ENCODE measurements around the gene ZNF235.

ZNF235 gene

GRCh38 chr19:44313231-44313630, 8.4 kb upstream of the ZNF235 start:
- H3K9me3 ChIP-seq (ENCODE audit: control insufficient read depth, insufficient read depth, low read depth, low read length): peaks cover 3% of the 10 kb centered on the region
- no peaks in the 10 kb centered on the region for H3K36me3 ChIP-seq (ENCODE audit: control insufficient read depth in 2 of 2, insufficient read depth in 1 of 2, low read length in 2 of 2)
- ChIA-PET CTCF (no interaction called here), POLR2A (interaction anchor here (0.7 kb wide), 1 partner anchor 155 kb away, joined by 4 read pairs; no protein-coding TSS in a partner anchor)
- H3K4me1 ChIP-seq (ENCODE audit: control insufficient read depth, insufficient read depth, low read length): peaks cover 4% of the 10 kb centered on the region; the same call in 1 of the 2 replicates
- no peak for TF ChIP-seq ZNF785 (tag by site-specific recombination; IDR thresholded peaks at IDR 0.05)
- no peak for TF ChIP-seq ZNF596 (tag by site-specific recombination; IDR thresholded peaks at IDR 0.05)
- TF ChIP-seq ZNF350 (tag by site-specific recombination; IDR thresholded peaks at IDR 0.05): no peak
- no peak for TF ChIP-seq ZNF292 (tag by site-specific recombination; IDR thresholded peaks at IDR 0.05; ENCODE audit: borderline replicate concordance, low read depth)
- TF ChIP-seq SP7 (tag by site-specific recombination; IDR thresholded peaks at IDR 0.05): no peak
- no peak for TF ChIP-seq KLF1 (tag by site-specific recombination; IDR thresholded peaks at IDR 0.05)
- no peak overlapping the region for H3K27ac ChIP-seq (ENCODE audit: extremely low read depth, low read depth, low read length)
- no peak overlapping the region for H3K4me3 ChIP-seq (ENCODE audit: low read depth, low read length)

- Histone ChIP-seq H3K27ac (ENCODE audit: extremely low read depth, low read depth, low read length) (no peak overlapping the region), H3K36me3 (ENCODE audit: control insufficient read depth in 2 of 2, insufficient read depth in 1 of 2, low read length in 2 of 2) (peaks cover 0 to 3% of the 10 kb centered on the region in 2 experiments; a peak in 1 of 3 replicates), H3K4me1 (ENCODE audit: control insufficient read depth, insufficient read depth, low read length) (peaks cover 8% of the 10 kb centered on the region), H3K4me3 (ENCODE audit: low read depth, low read length) (no peak overlapping the region), H3K9me3 (ENCODE audit: control insufficient read depth, insufficient read depth, low read depth, low read length) (no peaks in the 10 kb centered on the region; the same call in 1 of the 2 replicates)
- POLR2A ChIA-PET: no interaction called here
- CTCF ChIA-PET: interaction anchor here (0.5 kb wide), 1 partner anchor 159 kb away, joined by 3 read pairs; no protein-coding TSS in a partner anchor
- no peak for TF ChIP-seq ZNF704 (tag by site-specific recombination; IDR thresholded peaks at IDR 0.05)
- no peak for TF ChIP-seq ZNF404 (tag by site-specific recombination; IDR thresholded peaks at IDR 0.05)
- TF ChIP-seq REPIN1 (tag by site-specific recombination; IDR thresholded peaks at IDR 0.05; ENCODE audit: low read depth): no peak
- TF ChIP-seq ZNF600 (tag by site-specific recombination; IDR thresholded peaks at IDR 0.05): no peak
- TF ChIP-seq ZNF792 (tag by site-specific recombination; IDR thresholded peaks at IDR 0.05): no peak
- TF ChIP-seq ZNF132 (tag by site-specific recombination; IDR thresholded peaks at IDR 0.05; ENCODE audit: borderline replicate concordance): no peak
- TF ChIP-seq HOXA7 (CRISPR knock-in tag; IDR thresholded peaks at IDR 0.05; ENCODE audit: borderline replicate concordance): no peak
- TF ChIP-seq ZBTB7A (tag by site-specific recombination; IDR thresholded peaks at IDR 0.05; ENCODE audit: low read depth): no peak
- TF ChIP-seq ZSCAN5A (tag by site-specific recombination; IDR thresholded peaks at IDR 0.05): no peak
- TF ChIP-seq PRDM1 (tag by site-specific recombination; IDR thresholded peaks at IDR 0.05): no peak
- TF ChIP-seq ZNF514 (tag by site-specific recombination; IDR thresholded peaks at IDR 0.05): no peak
- TF ChIP-seq ZBTB26 (tag by site-specific recombination; optimal IDR thresholded peaks at IDR 0.05): no peak
- TF ChIP-seq ZBTB49 (tag by site-specific recombination; IDR thresholded peaks at IDR 0.05; ENCODE audit: low read depth): no peak
- no peak for TF ChIP-seq ZNF560 (tag by site-specific recombination; IDR thresholded peaks at IDR 0.05; ENCODE audit: borderline replicate concordance)
- no peak for TF ChIP-seq ZFHX2 (tag by site-specific recombination; conservative IDR thresholded peaks at IDR 0.05)
- no peak for TF ChIP-seq ZBTB17 (tag by site-specific recombination; IDR thresholded peaks at IDR 0.05)
- TF ChIP-seq ZNF2 (tag by site-specific recombination; IDR thresholded peaks at IDR 0.05): no peak
- no peak for TF ChIP-seq ZNF133 (tag by site-specific recombination; IDR thresholded peaks at IDR 0.05)
- no peak for TF ChIP-seq ZSCAN16 (tag by site-specific recombination; IDR thresholded peaks at IDR 0.05)
- no peak for TF ChIP-seq ZNF768 (tag by site-specific recombination; IDR thresholded peaks at IDR 0.05)
These were observed 3.2 kb upstream of the ZNF235 start for GRCh38 chr19:44308011-44308410.

Data from HEK293 (cell line).